Measurements from ENCODE around the gene SRMS. TPM values are rescaled to one million over a fixed set of nuclear protein-coding genes. Genes with fewer than 3 reads are reported as not detected.

Gene SRMS
- total RNA-seq, 4 donors from 2014 or later, result not detected

DNA sequence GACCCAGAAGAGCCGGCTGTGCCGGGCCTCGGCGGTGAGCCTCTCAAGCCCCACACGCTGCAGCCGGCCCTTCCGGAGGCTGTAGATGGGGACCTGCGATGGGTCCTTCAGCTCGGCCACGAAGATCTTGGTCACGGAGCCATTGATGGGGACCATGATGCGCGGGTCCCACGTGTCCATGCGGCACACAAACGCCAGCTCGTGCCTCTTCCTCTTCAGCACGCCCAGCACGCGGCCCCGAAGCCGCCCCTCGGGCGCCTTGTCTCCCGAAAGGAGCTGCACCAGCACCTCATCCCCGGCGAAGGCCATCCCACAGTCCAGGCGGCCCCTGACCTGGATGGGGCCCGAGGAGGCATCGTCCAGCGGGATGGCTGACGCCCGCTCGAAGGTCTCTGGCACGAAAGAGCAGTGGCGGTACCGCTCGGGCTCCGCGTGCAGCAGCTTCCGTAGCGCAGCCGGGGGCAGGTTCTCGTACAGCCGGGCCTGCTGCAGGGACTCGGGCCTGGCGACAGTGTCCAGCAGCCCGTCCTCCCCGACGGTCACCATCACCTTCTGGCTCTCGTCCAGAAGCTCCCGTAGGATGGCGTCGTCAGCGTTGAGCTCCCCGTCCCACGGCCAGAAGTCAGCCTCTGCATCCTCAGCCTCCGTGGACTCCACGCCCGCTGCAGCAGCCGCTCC, 17.6 kb upstream of the SRMS start:
- 90 to 93% methylated on average over 43 to 55 of the region's 61 CpGs for WGBS, 2 donors
- Histone ChIP-seq H3K27me3 (no peaks in the 10 kb centered on the region), H3K9me3 (no peaks in the 10 kb centered on the region), H3K36me3 (peaks cover 3 to 97% (median 6%) of the 10 kb centered on the region in 3 donors), H3K4me1 (no peaks in the 10 kb centered on the region), H3K27ac (no peak overlapping the region), H3K4me3 (no peak overlapping the region)
- no peak for TF ChIP-seq EP300 (IDR thresholded peaks at IDR 0.05)
- TF ChIP-seq, protein P1, sequence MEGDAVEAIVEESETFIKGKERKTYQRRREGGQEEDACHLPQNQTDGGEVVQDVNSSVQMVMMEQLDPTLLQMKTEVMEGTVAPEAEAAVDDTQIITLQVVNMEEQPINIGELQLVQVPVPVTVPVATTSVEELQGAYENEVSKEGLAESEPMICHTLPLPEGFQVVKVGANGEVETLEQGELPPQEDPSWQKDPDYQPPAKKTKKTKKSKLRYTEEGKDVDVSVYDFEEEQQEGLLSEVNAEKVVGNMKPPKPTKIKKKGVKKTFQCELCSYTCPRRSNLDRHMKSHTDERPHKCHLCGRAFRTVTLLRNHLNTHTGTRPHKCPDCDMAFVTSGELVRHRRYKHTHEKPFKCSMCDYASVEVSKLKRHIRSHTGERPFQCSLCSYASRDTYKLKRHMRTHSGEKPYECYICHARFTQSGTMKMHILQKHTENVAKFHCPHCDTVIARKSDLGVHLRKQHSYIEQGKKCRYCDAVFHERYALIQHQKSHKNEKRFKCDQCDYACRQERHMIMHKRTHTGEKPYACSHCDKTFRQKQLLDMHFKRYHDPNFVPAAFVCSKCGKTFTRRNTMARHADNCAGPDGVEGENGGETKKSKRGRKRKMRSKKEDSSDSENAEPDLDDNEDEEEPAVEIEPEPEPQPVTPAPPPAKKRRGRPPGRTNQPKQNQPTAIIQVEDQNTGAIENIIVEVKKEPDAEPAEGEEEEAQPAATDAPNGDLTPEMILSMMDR (IDR thresholded peaks at IDR 0.05), result no peak
- DNase-seq (ENCODE audit: low spot score in 2 of 2), result no peak

GRCh38 chr20:63564036-63564810, 16.7 kb upstream of the SRMS start:
- TF ChIP-seq, protein P1 (IDR thresholded peaks at IDR 0.05), result no peak
- TF ChIP-seq POLR2A (IDR thresholded peaks at IDR 0.05) (no peak), EP300 (IDR thresholded peaks at IDR 0.05) (no peak)

DNA sequence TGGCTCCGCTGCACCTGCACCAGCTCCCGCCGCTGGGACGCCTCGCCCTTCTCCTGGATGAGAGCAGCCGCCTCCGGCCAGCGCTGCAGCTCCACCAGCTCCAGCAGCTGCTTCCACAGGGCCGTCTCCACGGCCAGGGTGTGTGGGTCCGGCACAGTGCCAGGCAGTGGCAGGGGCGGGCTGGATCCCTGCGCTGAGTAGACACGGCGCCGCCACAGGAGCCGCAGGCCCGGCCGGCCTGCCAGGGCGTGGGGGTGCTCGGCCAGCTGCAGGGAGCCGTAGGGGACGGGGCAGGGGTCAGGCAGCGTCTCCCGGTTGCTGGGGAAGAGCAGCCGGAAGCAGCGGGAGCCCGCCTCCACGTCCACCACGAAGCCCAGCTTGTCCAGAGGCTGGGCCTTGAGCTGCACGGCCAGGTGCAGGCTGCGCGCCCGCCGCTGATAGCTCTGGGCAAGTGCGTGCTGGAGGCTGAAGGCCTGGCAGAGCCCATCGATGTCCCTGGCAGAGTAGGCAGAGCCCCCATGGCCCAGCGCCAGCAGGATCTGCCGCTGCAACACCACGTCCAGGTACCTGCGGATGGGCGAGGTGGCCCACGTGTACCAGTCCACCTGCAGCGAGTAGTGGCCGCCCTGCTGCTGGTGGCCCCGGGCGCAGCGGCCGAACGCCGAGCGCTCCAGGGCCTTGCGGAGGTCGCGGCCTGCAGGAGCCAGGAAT, 15.8 kb upstream of the SRMS start:
- H3K4me3 ChIP-seq, result no peak overlapping the region
- H3K36me3 ChIP-seq, result peaks cover 6 to 97% (median 7%) of the 10 kb centered on the region in 3 donors
- no peak for DNase-seq (ENCODE audit: low spot score in 2 of 2)

More at GRCh38 chr20:63564036-63564810, 16.7 kb upstream of the SRMS start:
- Histone ChIP-seq H3K4me3 (no peak overlapping the region), H3K27ac (no peak overlapping the region), H3K9me3 (no peaks in the 10 kb centered on the region), H3K4me1 (no peaks in the 10 kb centered on the region), H3K27me3 (no peaks in the 10 kb centered on the region), H3K36me3 (peaks cover 6 to 97% (median 7%) of the 10 kb centered on the region in 3 donors)
- 94 to 95% methylated on average over 26 to 53 of the region's 62 CpGs for WGBS, 2 donors
- no peak for DNase-seq (ENCODE audit: low spot score in 2 of 2)

DNA sequence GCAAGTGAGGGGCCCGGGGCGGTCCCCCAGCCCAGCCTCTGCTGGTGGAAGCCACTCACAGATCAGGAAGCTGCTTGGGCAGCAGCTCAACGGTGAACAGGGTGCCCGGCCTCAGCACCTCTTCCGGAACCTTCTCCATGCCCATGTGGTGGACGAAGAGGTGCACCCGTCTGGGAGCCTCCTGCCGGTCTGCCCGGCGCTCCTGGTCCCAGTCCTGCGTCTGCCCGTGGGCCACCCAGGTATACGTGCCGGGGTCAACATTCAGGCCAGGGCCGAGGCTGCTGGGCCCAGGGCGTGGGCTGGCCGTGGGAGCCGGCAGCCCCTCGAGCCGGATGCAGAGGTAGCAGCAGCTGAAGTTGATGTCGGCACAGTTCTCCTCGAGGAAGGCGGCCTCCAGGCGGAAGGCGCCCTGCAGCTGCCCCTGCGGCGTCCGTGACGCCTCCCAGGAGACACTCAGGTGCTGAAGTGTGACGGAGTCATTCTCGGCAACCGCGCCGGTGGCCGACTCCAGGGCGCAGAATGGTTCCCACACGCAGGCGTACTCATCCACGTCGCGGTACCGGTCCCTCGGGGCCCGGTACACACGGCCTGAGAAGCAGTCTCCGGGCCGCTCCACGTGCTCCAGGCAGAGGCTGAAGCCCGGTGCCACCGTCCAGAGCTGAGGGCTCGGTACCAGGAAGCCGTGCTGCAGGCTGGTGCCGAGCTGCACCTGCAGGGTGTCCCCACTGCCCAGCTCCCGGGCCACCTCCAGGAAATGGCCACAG, 15.1 kb upstream of the SRMS start:
- no peak for DNase-seq (ENCODE audit: low spot score in 2 of 2)
- TF ChIP-seq EP300 (IDR thresholded peaks at IDR 0.05), result no peak
- no peak for TF ChIP-seq POLR2A (IDR thresholded peaks at IDR 0.05)
- TF ChIP-seq, protein P1 (IDR thresholded peaks at IDR 0.05), result no peak
- Histone ChIP-seq H3K27me3 (no peaks in the 10 kb centered on the region), H3K27ac (no peak overlapping the region), H3K4me1 (no peaks in the 10 kb centered on the region), H3K36me3 (peaks cover 6 to 97% (median 7%) of the 10 kb centered on the region in 3 donors), H3K9me3 (no peaks in the 10 kb centered on the region), H3K4me3 (no peak overlapping the region)
- 95 to 96% methylated on average over 26 to 43 of the region's 54 CpGs for WGBS, 2 donors

More for the DNA sequence above, 15.8 kb upstream of the SRMS start:
- Histone ChIP-seq H3K4me1 (no peaks in the 10 kb centered on the region), H3K9me3 (no peaks in the 10 kb centered on the region), H3K27me3 (no peaks in the 10 kb centered on the region), H3K27ac (no peak overlapping the region)
- TF ChIP-seq, protein P1 (IDR thresholded peaks at IDR 0.05), result no peak
- TF ChIP-seq POLR2A (IDR thresholded peaks at IDR 0.05), result no peak
- no peak for TF ChIP-seq EP300 (IDR thresholded peaks at IDR 0.05)
- WGBS, 2 donors, result 97 to 98% methylated on average over 26 to 29 of the region's 55 CpGs
